ENCODE data around the gene R3HDML.

GRCh38 chr20:44354979-44355497 is 18.2 kb downstream of the R3HDML start:
- no peak for TF ChIP-seq CTCF (IDR thresholded peaks at IDR 0.05)
- TF ChIP-seq POLR2A (IDR thresholded peaks at IDR 0.05): no peak
